22Rv1 (cell line): ENCODE measurements around the gene SLC25A28.
"Not testable (repeated sequence)": the region's sequence is repeated elsewhere in the genome, so short reads cannot be mapped to it uniquely, and the experiment has no call there.

Source experiments
- H3K27ac ChIP-seq: fragments of 450-650 bp; 2 replicates; pipeline ENCODE4 v1.5.1; 2017
- ZFX ChIP-seq: fragments of 450-650 bp; IDR thresholded peaks from 2 replicates; pipeline ENCODE4 v1.6.1; 2017; ENCODE audit warnings: antibody characterized with exemption, borderline replicate concordance
- TF ChIP-seq, protein P1 (sequence below): fragments of 450-650 bp; IDR thresholded peaks from 2 replicates; pipeline ENCODE4 v1.5.1; 2017; ENCODE audit warnings: mild to moderate bottlenecking

SLC25A28 gene

GRCh38 chr10:99647601-99648151, 27.4 kb upstream of the SLC25A28 start:
- TF ChIP-seq ZFX: no peak
- TF ChIP-seq, protein P1, sequence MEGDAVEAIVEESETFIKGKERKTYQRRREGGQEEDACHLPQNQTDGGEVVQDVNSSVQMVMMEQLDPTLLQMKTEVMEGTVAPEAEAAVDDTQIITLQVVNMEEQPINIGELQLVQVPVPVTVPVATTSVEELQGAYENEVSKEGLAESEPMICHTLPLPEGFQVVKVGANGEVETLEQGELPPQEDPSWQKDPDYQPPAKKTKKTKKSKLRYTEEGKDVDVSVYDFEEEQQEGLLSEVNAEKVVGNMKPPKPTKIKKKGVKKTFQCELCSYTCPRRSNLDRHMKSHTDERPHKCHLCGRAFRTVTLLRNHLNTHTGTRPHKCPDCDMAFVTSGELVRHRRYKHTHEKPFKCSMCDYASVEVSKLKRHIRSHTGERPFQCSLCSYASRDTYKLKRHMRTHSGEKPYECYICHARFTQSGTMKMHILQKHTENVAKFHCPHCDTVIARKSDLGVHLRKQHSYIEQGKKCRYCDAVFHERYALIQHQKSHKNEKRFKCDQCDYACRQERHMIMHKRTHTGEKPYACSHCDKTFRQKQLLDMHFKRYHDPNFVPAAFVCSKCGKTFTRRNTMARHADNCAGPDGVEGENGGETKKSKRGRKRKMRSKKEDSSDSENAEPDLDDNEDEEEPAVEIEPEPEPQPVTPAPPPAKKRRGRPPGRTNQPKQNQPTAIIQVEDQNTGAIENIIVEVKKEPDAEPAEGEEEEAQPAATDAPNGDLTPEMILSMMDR: no peak
- H3K27ac ChIP-seq: no peak overlapping the region

DNA sequence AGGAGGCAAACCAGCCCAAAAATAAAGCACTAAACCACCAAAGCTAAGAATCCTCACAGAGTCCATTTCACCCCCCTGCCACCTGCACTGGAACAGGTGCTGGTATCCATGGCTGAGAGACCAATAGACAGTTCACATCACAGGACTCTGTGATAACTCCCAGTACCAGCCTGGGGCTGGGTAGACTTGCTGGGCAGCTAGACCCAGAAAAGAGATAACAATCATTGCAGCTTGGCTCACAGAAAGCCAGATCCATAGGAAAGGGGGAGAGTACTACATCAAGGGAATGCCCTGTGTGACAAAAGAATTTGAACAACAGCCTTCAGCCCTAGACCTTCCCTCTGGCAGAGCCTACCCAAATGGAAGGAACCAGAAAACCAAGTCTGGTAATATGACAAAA, 13.6 kb upstream of the SLC25A28 start:
- H3K27ac ChIP-seq: no peak overlapping the region
- TF ChIP-seq, protein P1: no peak
- TF ChIP-seq ZFX: no peak

- no peak for TF ChIP-seq ZFX
- H3K27ac ChIP-seq: no peak overlapping the region
Observed at GRCh38 chr10:99631496-99631895, 11.3 kb upstream of the SLC25A28 start.

DNA sequence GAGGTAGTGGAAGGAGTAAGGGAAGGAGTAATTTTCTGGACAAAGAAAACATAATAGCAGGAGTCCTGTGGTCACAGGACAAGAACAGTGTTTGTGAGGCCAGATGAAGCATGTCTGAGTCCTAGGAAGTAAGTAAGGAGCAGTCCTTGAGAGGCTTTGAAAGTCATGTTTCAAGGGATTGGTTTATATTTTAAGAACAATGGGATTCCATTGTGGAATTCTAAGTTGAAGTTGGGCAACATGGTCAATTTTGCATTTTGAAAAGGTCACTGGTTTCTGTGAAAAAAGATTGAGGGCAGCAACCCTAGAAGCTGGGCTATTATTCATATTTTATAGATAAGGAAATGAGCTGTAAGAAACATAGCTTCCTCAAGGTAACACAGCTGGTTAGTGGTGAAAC, 10.8 kb upstream of the SLC25A28 start:
- H3K27ac ChIP-seq: no peak overlapping the region

GRCh38 chr10:99630433-99630832, 10.2 kb upstream of the SLC25A28 start:
- TF ChIP-seq ZFX: no peak
- TF ChIP-seq, protein P1: peak; percentile 69

More for the DNA sequence above, 10.8 kb upstream of the SLC25A28 start:
- no peak for TF ChIP-seq ZFX
- TF ChIP-seq, protein P1: no peak

DNA sequence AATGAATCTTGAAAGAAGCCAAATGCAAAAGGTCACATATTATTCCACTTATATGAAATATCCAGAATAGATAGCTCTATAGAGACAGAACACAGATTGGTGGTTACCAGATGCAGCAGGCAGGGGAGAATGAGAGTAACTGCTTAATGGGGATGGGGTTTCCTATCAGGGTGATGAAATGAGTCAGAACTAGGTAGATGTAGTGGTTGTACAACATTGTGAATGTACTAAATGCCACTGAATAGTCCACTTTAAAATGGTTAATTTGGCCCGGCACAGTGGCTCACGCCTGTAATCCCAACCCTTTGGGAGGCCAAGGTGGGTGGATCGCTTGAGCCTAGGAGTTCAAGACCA, 9.4 kb upstream of the SLC25A28 start:
- H3K27ac ChIP-seq: no peak overlapping the region
- no peak for TF ChIP-seq ZFX
- TF ChIP-seq, protein P1: no peak

More at GRCh38 chr10:99630433-99630832, 10.2 kb upstream of the SLC25A28 start:
- no peak overlapping the region for H3K27ac ChIP-seq

- TF ChIP-seq, protein P1: no peak
- TF ChIP-seq ZFX: no peak
- H3K27ac ChIP-seq: no peak overlapping the region
Observed at GRCh38 chr10:99628923-99629624, 8.8 kb upstream of the SLC25A28 start.

- not testable (repeated sequence) for H3K27ac ChIP-seq
Observed at GRCh38 chr10:99625124-99625523, 4.9 kb upstream of the SLC25A28 start.
